ENCODE results near the gene TMEM212. TPM values are rescaled to one million over a fixed set of nuclear protein-coding genes. Genes with fewer than 3 reads are reported as not detected.

Gene TMEM212
- total and polyA plus RNA-seq, 2 of the 13 experiments (the other 11 are each of a cell fraction or from before 2014, with no cell fraction given) = not detected

- TF ChIP-seq PATZ1 (CRISPR knock-in tag; IDR thresholded peaks at IDR 0.05) (peak; percentile 46), AKNA (CRISPR knock-in tag; IDR thresholded peaks at IDR 0.05; ENCODE audit: borderline replicate concordance) (no peak), IRF2 (CRISPR knock-in tag; IDR thresholded peaks at IDR 0.05) (0 out of 2 replicates have a peak, but pooled peaks have one; percentile 16), ZNF256 (CRISPR knock-in tag; conservative IDR thresholded peaks at IDR 0.05) (no peak), ZBTB33 (CRISPR knock-in tag; IDR thresholded peaks at IDR 0.05) (no peak), ZNF513 (CRISPR knock-in tag; conservative IDR thresholded peaks at IDR 0.05) (no peak), ERF (CRISPR knock-in tag; IDR thresholded peaks at IDR 0.05) (peak; percentile 84; the same call in 1 of the 2 replicates), EED (CRISPR knock-in tag; IDR thresholded peaks at IDR 0.05) (no peak), ZNF451 (CRISPR knock-in tag; IDR thresholded peaks at IDR 0.05) (no peak), PITX1 (CRISPR knock-in tag; IDR thresholded peaks at IDR 0.05) (peak; percentile 76; the same call in 1 of the 2 replicates), GABPA (IDR thresholded peaks at IDR 0.05; ENCODE audit: low read depth, low read length) (no peak), GABPA (CRISPR knock-in tag; IDR thresholded peaks at IDR 0.05; ENCODE audit: low read depth) (peak; percentile 77), ZBTB7A (CRISPR knock-in tag; IDR thresholded peaks at IDR 0.05) (no peak), ZNF780A (CRISPR knock-in tag; IDR thresholded peaks at IDR 0.05) (no peak), ZNF354B (CRISPR knock-in tag; IDR thresholded peaks at IDR 0.05) (no peak), IKZF5 (CRISPR knock-in tag; IDR thresholded peaks at IDR 0.05) (peak; percentile 99)
Observed at GRCh38 chr3:171806200-171807128, 36.7 kb upstream of the TMEM212 start (continued).

All from HepG2 (cell line).